ENCODE data around the gene ENTPD7. TPM values are rescaled to one million over a fixed set of nuclear protein-coding genes. Genes with fewer than 3 reads are reported as not detected.

Gene ENTPD7
- total and polyA plus RNA-seq, 2 of the 8 experiments (the other 6 are each of a cell fraction or from before 2014, with no cell fraction given): 5.0 to 15.6 TPM

DNA sequence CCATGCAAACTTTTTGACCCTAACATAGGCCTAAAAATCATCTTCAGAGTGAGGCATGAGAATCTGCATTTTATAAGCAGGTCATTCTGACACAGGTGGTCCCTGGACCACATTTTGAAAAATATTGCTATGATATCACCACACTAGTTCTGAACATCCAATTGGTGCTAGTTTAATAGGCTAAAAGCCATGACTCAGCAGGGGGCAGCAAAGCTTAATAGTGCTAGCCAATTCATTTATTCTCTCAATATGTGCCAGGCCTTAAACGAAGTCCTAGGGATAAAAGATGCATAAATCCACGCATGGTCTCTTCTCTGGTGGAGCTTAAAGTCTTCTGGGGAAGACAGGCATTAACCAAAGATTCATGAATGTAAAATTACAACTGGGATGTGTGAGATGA is 28.9 kb upstream of the ENTPD7 start:
- 70% methylated on average over 2 of the region's 2 CpGs; no CpG with 5 or more reads in 1 of the 2 experiments for WGBS, 2 experiments (ENCODE audit: extremely low coverage in 1 of 2, insufficient coverage in 1 of 2, insufficient read length in 1 of 2, insufficient replicate concordance in 2 of 2, low coverage in 1 of 2, low lambda C conversion rate in 2 of 2, missing lambda C conversion rate in 1 of 2)
- no peak overlapping the region for H2BK20ac ChIP-seq (ENCODE audit: low read length)
- H2BK12ac ChIP-seq (ENCODE audit: low read depth, low read length): no peak overlapping the region
- no peak overlapping the region for H3K4ac ChIP-seq (replicated peaks; ENCODE audit: insufficient read length, low read depth, low read length)
- no peak overlapping the region for H3K27ac ChIP-seq (ENCODE audit: low read depth, low read length)
- no peak overlapping the region for H3K4me2 ChIP-seq (ENCODE audit: insufficient read depth in 1 of 2, low read depth in 2 of 2, low read length in 2 of 2)
- no peak overlapping the region for H2BK120ac ChIP-seq (replicated peaks; ENCODE audit: low read depth, low read length)
- FAIRE-seq (no peak), DNase-seq (ENCODE audit: low read depth in 1 of 2, low spot score in 2 of 2) (no peak)
- H3K56ac ChIP-seq (replicated peaks; ENCODE audit: insufficient read length, low read depth, low read length): no peak overlapping the region
- no peaks in the 10 kb centered on the region; a peak in 1 of 8 replicates for H3K36me3 ChIP-seq (ENCODE audit: control insufficient read depth in 2 of 4, insufficient read depth in 4 of 4, low read length in 3 of 4)
- ChIA-PET CTCF (ENCODE audit: partially characterized antibody) (interaction anchor here (0.9 to 1.3 kb wide), 2 partner anchors 15 to 17 kb away, joined by 3 to 4 read pairs; no protein-coding TSS in a partner anchor), POLR2A (ENCODE audit: partially characterized antibody) (no interaction called here)
- H3K4me3 ChIP-seq (ENCODE audit: extremely low read depth in 1 of 4, insufficient read depth in 2 of 4, low read depth in 3 of 4, low read length in 4 of 4): no peak overlapping the region
- H3K23me2 ChIP-seq (ENCODE audit: low read depth, low read length): no peaks in the 10 kb centered on the region
- no peak overlapping the region for H2AFZ ChIP-seq (ENCODE audit: low read length)
- H4K8ac ChIP-seq (ENCODE audit: extremely low read depth, insufficient read depth, low read length): no peak overlapping the region
- no peak overlapping the region for H4K5ac ChIP-seq (ENCODE audit: insufficient read length, low read depth, low read length)
- no peaks in the 10 kb centered on the region for H3K79me1 ChIP-seq (ENCODE audit: low read depth, low read length)
- H3K18ac ChIP-seq (ENCODE audit: extremely low read depth, low read length): no peak overlapping the region
- no peaks in the 10 kb centered on the region for H4K20me1 ChIP-seq (replicated peaks in 1 of 2; ENCODE audit: control insufficient read depth in 1 of 2, insufficient read depth in 2 of 2, low read length in 2 of 2)
- H3K23ac ChIP-seq (ENCODE audit: insufficient read length): no peak overlapping the region
- no peak overlapping the region for H4K91ac ChIP-seq (replicated peaks; ENCODE audit: insufficient read length, low read length)
- H2BK15ac ChIP-seq (ENCODE audit: low read length): no peak overlapping the region
- no peaks in the 10 kb centered on the region for H3K79me2 ChIP-seq (ENCODE audit: control insufficient read depth in 1 of 2, insufficient read depth in 2 of 2, low read length in 2 of 2)
- no peaks in the 10 kb centered on the region for H3K27me3 ChIP-seq (replicated peaks in 1 of 4; ENCODE audit: control insufficient read depth in 3 of 4, extremely low read depth in 1 of 4, insufficient read depth in 3 of 4, low read length in 3 of 4)
- no peak overlapping the region for H2BK5ac ChIP-seq (ENCODE audit: low read depth, low read length)
- H3K14ac ChIP-seq (ENCODE audit: insufficient read length): no peak overlapping the region
- no peak overlapping the region for H2AK5ac ChIP-seq (ENCODE audit: low read depth, low read length)
- H3K9ac ChIP-seq (replicated peaks in 1 of 4; ENCODE audit: extremely low read depth in 1 of 4, low read depth in 3 of 4, low read length in 3 of 4): no peak overlapping the region
- H3K4me1 ChIP-seq (replicated peaks in 1 of 4; ENCODE audit: control insufficient read depth in 3 of 4, insufficient read depth in 4 of 4, low read length in 3 of 4): peaks cover 0 to 2% (median 0%) of the 10 kb centered on the region in 4 experiments; a peak in 1 of 7 replicates
- no peaks in the 10 kb centered on the region for H3K9me3 ChIP-seq (ENCODE audit: insufficient read depth in 2 of 2, low read depth in 1 of 2, low read length in 1 of 2)
- TF ChIP-seq RFX5 (IDR thresholded peaks at IDR 0.05; ENCODE audit: borderline replicate concordance, low read depth, low read length) (no peak), CREB1 (IDR thresholded peaks at IDR 0.05) (no peak), NRF1 (IDR thresholded peaks at IDR 0.05; ENCODE audit: low read depth, low read length) (no peak), KDM5A (IDR thresholded peaks at IDR 0.05; ENCODE audit: low read length) (no peak), ZNF274 (IDR thresholded peaks at IDR 0.05; ENCODE audit: borderline replicate concordance, extremely low read depth, low read length) (no peak), POLR2AphosphoS5 (IDR thresholded peaks at IDR 0.05; ENCODE audit: low read depth, low read length) (no peak), SIRT6 (IDR thresholded peaks at IDR 0.05; ENCODE audit: low read length) (no peak)
- TF ChIP-seq, protein P1, sequence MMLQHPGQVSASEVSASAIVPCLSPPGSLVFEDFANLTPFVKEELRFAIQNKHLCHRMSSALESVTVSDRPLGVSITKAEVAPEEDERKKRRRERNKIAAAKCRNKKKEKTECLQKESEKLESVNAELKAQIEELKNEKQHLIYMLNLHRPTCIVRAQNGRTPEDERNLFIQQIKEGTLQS (IDR thresholded peaks at IDR 0.05; ENCODE audit: insufficient read depth, low read depth, low read length): no peak
